ENCODE data around the gene COL26A1.

- TF ChIP-seq POLR2A (IDR thresholded peaks at IDR 0.05): no peak
- TF ChIP-seq, protein P1, sequence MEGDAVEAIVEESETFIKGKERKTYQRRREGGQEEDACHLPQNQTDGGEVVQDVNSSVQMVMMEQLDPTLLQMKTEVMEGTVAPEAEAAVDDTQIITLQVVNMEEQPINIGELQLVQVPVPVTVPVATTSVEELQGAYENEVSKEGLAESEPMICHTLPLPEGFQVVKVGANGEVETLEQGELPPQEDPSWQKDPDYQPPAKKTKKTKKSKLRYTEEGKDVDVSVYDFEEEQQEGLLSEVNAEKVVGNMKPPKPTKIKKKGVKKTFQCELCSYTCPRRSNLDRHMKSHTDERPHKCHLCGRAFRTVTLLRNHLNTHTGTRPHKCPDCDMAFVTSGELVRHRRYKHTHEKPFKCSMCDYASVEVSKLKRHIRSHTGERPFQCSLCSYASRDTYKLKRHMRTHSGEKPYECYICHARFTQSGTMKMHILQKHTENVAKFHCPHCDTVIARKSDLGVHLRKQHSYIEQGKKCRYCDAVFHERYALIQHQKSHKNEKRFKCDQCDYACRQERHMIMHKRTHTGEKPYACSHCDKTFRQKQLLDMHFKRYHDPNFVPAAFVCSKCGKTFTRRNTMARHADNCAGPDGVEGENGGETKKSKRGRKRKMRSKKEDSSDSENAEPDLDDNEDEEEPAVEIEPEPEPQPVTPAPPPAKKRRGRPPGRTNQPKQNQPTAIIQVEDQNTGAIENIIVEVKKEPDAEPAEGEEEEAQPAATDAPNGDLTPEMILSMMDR (IDR thresholded peaks at IDR 0.05): peak; percentile 83 to 94 (median 84)
Observed at GRCh38 chr7:101363734-101364374, 1.2 kb downstream of the COL26A1 start.
